Thyroid gland (tissue), 4 donors: ENCODE results near the gene COX8C.

ENCODE experiments used
- POLR2A ChIP-seq, 2 donors: fragments of 450-650 bp; IDR thresholded peaks; one replicate each; pipeline ENCODE4 v1.6.1; 2017; ENCODE audit warnings: antibody characterized with exemption in 2 of 2, mild to moderate bottlenecking in 2 of 2, moderate library complexity in 1 of 2
- TF ChIP-seq, protein P1 (sequence below), 6 experiments: fragments of 200-600 bp in 3 of 6; fragments of 450-650 bp in 3 of 6; sonication (generic) in 3 of 6; IDR thresholded peaks; one replicate each; pipeline ENCODE4 v1.5.1; 2016 to 2019; ENCODE audit warnings: antibody characterized with exemption in 6 of 6, mild to moderate bottlenecking in 2 of 6, inconsistent platforms in 1 of 6, moderate library complexity in 1 of 6

DNA sequence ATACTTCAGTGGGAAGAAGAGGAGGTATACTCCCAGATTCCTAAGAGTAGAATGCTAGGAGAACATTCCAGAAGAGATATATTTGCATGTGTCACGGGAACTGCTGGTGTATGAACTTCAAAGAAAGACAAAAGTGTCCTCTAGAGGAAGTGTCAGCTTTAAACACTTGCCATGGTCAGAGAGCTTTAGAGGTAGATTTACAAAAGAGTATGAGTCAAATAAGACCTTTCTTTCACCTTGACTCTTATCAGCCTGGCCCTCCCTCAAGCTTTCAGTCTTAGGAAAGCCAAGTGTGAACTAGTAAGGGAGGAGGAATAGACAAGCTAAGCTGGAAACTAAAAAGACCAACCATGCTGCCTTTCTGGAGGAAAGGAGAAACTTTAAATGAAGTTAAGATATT is 34.7 kb downstream of the COX8C start:
- TF ChIP-seq, protein P1, sequence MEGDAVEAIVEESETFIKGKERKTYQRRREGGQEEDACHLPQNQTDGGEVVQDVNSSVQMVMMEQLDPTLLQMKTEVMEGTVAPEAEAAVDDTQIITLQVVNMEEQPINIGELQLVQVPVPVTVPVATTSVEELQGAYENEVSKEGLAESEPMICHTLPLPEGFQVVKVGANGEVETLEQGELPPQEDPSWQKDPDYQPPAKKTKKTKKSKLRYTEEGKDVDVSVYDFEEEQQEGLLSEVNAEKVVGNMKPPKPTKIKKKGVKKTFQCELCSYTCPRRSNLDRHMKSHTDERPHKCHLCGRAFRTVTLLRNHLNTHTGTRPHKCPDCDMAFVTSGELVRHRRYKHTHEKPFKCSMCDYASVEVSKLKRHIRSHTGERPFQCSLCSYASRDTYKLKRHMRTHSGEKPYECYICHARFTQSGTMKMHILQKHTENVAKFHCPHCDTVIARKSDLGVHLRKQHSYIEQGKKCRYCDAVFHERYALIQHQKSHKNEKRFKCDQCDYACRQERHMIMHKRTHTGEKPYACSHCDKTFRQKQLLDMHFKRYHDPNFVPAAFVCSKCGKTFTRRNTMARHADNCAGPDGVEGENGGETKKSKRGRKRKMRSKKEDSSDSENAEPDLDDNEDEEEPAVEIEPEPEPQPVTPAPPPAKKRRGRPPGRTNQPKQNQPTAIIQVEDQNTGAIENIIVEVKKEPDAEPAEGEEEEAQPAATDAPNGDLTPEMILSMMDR (IDR thresholded peaks at IDR 0.05) = no peak
- TF ChIP-seq POLR2A (IDR thresholded peaks at IDR 0.05) = no peak
